Renal pelvis (tissue), 4 donors: ENCODE data around the gene DUSP16. TPM values are rescaled to one million over a fixed set of nuclear protein-coding genes. Genes with fewer than 3 reads are reported as not detected.
"Not testable (repeated sequence)": the region's sequence is repeated elsewhere in the genome, so short reads cannot be mapped to it uniquely, and the experiment has no call there.

Experiments used
- DNase-seq: peaks from one replicate; pipeline ENCODE4 v3.0.0-alpha.2; 2013
- polyA plus RNA-seq, 3 donors: library from polyadenylated mRNA; unstranded; fragments of 120-200 nt; gene quantifications; one replicate each; pipeline ENCODE4 v1.2.1, GENCODE V29; 2013; ENCODE audit not compliant: insufficient read length in 3 of 3

DUSP16 gene
- polyA plus RNA-seq, 3 donors: 24.1 to 28.4 (median 25.1) TPM

DNA sequence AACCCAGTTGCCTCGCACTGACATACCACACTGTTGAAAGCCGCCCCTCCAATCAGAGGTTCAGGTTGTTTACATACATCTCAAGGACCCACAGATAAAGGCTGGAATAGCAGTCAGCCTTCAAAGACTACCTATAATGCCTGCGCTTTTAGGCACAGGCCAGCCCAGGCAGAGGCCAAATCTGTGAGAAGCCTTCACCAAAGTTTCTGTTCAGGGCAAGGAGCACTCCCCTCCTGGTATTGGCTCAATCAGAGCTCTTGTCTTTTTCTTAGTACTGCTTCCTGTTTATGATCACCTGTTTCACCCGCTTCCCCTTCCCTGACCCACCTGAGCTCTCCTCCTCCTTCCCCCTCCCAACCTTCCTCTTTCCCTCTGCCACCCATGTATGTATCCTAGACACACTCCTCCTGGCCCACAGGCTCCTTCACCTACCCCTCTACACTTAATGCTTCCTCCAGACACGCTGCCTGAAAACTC is 34.8 kb downstream of the DUSP16 start:
- no peak for DNase-seq

DNA sequence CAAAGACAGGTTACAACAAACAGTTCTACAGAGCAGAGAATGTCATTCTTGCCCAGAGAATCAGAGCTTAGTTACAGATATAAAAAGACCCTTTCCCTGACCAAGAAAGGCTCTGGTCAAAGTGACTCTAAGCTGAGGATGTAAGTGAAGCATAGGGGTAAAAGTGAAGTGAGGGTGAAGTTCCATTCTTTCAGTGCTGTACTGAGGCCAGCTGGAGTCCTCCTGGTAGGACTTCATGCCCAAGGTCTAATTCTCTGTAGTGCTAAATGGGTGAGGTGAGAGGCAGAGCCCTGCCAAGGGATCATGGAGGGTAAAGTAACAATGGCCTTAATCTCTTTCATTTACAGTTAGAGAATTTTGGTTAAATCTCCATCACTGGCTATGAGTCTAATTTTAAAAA is 38.5 kb downstream of the DUSP16 start:
- no peak for DNase-seq

DNA sequence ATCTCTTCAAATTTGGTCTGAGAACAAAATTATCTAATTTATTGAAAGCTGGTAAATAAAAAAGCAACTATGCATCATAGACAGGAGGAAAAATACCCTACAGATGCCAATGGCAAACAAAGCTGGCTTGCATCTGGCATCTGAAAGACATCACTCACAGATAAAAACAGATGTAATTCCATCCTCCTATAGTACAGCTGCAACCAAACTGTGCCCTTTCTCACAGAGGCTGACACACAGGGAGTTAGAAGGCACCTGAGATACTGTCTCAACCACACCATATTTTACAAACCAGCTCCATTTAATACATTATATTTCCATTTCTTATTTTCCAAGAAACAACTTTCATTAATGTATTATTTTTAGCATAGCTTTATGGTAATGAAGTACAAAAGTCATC is 39.4 kb downstream of the DUSP16 start:
- DNase-seq: no peak

DNA sequence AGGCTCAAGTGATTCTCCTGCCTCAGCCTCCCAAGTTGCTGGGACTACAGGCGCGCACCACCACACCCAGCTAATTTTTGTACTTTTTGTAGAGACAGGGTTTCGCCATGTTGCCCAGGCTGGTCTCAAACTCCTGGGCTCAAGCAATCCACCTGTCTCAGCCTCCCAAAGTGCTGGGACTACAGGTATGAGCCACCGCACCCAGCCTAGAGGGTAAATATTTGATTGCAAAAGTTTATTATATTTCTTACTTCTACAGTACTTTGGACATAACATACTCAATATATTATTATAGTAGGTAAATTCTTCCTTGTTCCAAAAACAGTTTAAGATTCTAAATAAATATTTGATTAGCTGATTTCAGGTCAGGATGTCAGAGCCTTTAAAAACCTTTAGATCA is 40.0 kb downstream of the DUSP16 start:
- DNase-seq: not testable (repeated sequence)

GRCh38 chr12:12521888-12522287 is 40.8 kb downstream of the DUSP16 start:
- DNase-seq: no peak

DNA sequence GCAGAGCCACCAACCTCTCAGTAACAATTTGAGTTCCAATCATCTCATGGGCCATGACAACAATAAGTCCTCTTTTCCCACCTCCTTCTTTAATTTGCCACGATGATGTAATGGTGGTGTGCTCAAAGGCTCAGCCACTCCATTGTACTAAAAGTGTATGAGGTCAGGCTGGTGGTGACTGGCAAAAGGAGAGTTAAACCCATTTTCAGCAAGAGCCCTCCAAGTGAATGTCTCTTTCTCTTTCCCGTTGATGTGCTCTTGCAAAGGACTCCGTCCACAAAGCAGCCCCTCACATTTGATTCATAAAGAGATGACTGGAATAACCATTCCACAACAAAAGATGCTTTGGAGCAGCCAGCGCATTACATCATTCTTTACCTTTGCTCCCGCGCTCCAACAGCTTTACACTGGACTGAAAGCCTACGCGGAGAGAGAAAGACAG is 41.6 kb downstream of the DUSP16 start:
- no peak for DNase-seq

GRCh38 chr12:12520273-12520672 is 42.4 kb downstream of the DUSP16 start:
- no peak for DNase-seq

- DNase-seq: no peak
Measured at GRCh38 chr12:12519354-12519998, 43.2 kb downstream of the DUSP16 start.

- no peak for DNase-seq
Measured at GRCh38 chr12:12518919-12519318, 43.7 kb downstream of the DUSP16 start.

GRCh38 chr12:12518464-12518845 is 44.2 kb downstream of the DUSP16 start:
- no peak for DNase-seq

GRCh38 chr12:12513416-12514006 is 49.2 kb downstream of the DUSP16 start:
- DNase-seq: no peak

DNA sequence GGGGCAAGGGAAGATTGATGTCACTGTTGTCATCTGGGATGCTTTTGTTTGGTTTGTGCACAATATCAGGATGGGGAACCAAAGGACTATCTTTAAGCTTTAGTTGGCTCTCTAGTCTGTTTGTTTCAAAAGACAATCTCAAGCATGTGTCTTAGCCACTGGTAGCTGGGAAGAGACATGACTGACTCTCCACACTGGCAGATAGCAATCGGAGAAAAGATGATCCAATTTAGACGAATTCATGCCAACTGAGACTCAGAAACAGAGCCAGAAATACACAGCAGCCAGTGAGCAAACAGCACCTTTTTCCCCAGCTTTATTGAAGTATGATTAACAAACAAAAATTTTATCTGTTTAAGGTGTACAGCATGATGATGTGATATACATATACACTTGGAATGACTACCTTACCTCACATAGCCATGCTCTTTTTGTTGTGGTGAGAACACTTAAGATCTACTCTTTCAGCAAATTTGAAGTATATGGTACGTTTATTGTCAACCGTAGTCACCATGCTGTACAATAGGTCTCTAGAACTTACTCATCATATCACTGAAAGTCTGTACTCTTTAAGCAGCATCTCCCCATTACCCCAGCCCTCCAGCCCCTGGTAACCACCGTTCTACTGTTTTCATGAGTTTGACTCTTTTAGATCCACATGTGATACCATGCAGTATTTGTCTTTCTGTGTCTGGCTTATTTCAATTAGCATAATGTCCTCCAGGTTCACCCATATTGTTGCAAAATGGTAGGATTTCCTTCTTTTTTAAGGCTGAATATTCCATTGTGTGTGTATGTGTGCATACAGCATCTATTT is 50.6 kb downstream of the DUSP16 start:
- no peak for DNase-seq

DNA sequence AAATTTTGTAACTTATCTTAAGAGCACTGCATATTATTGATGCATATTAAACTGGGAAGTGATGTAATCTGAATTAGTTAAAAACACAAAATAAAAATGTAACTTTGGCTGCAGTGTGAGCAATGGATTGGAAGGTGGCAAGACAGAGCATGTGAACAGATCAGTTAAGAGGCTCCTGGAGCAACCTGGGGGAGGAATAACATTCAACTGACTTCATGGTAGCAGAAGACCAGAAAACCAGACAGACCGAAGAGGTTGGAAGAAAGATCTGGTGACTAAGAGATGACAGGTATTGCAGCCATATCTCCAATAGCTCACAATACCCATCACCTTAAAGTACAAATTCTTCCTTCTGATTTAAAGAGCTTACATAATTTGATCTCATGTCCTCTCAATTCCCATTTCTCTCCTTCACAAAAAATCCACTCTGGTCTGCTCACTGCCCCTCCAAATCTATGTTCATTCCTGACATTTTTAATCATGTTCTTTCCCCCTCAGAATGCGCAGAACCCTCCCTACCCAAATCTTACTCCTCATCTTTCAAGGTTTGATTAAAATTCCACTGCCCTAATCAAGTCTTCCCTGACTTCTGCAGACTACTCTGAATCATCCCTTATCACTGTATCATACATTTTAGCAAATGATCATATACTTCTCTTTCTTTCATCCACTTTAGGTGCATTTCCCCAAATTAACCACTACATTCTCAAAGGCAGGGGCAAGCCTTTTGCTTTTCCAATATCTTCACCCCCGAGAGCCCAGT is 51.5 kb downstream of the DUSP16 start:
- DNase-seq: no peak

DNA sequence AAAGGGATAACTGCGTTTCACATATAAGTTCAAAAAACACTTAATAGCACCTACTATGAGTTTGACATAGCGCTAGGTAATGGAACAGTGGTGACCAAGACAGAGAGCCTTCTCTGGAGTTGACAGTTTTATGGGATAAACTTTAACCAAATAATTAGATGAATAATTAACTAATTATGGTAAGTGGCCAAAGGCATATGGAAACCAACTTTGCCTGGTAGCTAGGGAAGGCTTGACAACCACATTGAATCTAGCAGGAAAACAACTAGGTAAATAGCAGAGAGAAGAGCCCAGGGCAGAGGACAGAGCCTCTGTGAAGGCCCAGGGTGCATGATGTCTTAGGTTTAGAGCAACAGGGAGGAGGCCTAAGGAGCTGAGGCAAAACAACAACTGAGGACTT is 52.1 kb downstream of the DUSP16 start:
- DNase-seq: no peak

DNA sequence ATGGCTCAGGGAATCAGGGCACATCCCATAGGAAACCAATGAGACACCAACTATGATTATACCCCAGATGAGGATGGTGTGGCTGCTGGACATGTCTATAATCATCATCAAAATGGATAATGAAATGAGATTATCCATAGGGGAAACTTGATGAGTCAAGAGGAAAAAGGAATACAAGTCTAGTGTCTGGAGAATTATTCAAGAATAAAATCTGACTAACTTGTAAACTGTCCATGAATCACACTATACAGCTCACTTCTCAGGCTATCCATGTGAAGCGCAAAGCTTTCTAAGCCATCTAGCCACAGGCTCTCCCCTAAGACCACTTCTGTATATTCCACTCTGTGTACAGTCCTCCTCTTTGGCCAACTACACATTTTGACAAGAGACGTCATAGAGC is 52.5 kb downstream of the DUSP16 start:
- DNase-seq: no peak

GRCh38 chr12:12508612-12509011 is 54.1 kb downstream of the DUSP16 start:
- DNase-seq: no peak

GRCh38 chr12:12507121-12507520 is 55.5 kb downstream of the DUSP16 start:
- no peak for DNase-seq

- DNase-seq: peak; percentile 42
Measured at GRCh38 chr12:12506496-12506890, 56.2 kb downstream of the DUSP16 start.

DNA sequence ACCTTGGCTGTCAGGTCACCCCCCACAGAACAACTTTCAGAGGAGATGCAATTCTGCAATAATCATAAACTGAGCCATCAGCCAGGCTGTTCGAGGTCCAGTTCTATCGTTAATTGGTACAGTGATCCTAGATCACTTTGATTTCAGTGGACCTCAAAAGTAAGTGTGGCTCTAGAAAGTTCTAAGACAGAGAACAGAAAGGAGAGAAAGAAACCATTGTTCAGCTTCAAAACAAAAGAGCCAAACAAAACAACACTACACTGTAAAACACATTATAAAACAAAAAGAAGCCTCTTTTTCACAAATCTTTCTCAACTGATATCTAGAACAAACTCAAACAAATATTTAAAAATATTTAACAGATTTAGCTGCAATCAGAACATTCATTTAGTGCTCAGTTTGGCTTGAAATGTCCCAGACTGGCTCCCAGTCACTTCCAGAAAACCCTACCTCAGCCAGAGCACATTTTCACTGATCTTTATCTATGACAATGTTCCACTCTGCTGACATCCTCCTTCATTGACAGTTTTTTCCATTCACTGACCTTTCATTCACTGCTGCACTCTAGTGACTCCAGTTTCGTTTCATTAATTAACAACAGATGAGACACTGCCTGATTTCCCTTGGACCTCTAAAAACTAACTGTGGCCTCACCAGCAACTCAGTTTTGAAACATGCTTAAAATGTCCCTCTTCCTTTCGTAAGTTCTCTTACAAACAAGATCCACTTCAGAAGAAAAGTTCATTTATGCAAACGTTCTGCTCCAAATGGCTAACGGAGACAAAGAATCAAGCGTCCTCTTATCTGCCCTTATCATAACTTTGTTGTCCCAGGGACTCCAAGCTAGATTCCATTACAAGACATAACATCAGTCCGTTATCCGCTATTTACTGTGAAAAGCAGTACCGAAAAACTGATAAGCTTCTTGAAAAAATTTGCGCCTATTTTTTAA is 56.8 kb downstream of the DUSP16 start:
- DNase-seq: no peak

DNA sequence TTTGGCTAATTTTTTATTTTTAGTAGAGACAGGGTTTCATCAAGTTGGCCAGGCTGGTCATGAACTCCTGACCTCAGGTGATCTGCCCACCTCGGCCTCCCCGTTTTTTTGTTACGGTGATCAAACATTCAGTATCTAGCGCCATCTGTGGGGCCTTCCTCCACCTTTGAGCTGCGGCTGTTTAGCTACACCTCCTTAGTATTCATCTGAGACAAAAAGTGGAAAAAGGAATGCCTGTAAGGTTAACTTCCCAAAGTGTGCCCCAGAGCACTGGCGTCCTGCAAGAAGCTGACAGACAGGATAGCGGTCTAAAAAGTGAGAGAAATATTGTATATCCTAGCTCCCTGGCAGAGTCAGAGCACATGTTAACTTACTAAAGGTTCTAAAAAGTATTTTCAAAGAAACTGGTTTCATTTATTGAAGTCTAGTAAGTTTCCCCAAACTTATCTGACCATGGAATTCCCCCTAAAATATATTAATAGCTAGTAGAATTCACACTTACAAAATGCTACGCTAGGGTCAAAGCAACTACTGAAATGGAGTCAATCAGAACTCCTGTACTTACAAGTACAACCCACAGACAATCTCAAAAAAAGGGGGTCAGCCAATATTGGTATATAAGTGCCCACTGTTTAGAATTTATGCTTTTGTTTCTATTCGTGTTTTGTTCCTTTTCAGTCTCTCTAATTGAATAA is 59.1 kb downstream of the DUSP16 start:
- no peak for DNase-seq

DNA sequence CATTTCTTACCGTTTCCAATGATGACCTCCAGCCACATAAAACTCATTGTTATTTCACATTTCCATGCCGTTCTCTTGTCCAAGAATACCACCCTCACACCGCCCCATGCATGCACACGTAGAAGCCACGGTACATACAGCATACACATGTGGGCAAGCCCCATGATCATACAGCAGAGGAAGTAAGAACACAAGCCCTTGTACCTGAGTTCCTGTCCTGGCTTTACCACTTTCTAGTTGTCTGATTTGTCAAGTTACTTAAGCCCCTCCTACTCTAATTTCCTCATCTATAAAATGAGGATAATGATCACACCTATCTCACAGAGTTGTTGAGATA is 59.9 kb downstream of the DUSP16 start:
- DNase-seq: no peak
